ENCODE results near the gene IL34.
"Not testable (repeated sequence)": the region's sequence is repeated elsewhere in the genome, so short reads cannot be mapped to it uniquely, and the experiment has no call there.

IL34 gene

DNA sequence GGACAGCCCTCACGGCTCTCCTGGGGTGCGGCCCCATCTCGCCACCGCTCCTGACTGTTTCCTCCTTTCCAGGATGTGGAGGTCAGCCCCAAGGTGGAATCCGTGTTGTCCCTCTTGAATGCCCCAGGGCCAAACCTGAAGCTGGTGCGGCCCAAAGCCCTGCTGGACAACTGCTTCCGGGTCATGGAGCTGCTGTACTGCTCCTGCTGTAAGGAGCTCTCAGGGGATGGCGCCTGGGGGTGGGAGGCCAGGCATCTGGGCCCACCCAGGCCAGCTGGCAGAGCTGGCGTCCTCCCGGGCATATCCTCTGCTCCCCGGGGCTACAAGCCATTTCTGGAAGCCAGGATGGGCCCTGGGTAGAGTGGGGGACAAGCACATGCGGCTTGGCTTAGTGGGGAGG lies 13.2 kb downstream of the IL34 start:
- no peak for DNase-seq

DNA sequence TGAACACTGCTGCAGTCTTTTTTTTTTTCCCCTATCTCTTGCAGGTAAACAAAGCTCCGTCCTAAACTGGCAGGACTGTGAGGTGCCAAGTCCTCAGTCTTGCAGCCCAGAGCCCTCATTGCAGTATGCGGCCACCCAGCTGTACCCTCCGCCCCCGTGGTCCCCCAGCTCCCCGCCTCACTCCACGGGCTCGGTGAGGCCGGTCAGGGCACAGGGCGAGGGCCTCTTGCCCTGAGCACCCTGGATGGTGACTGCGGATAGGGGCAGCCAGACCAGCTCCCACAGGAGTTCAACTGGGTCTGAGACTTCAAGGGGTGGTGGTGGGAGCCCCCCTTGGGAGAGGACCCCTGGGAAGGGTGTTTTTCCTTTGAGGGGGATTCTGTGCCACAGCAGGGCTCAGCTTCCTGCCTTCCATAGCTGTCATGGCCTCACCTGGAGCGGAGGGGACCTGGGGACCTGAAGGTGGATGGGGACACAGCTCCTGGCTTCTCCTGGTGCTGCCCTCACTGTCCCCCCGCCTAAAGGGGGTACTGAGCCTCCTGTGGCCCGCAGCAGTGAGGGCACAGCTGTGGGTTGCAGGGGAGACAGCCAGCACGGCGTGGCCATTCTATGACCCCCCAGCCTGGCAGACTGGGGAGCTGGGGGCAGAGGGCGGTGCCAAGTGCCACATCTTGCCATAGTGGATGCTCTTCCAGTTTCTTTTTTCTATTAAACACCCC lies 13.8 kb downstream of the IL34 start:
- no peak for DNase-seq

- DNase-seq = no peak
These were observed 14.5 kb downstream of the IL34 start for GRCh38 chr16:70660672-70661350.

- no peak for DNase-seq
These were observed 15.2 kb downstream of the IL34 start for GRCh38 chr16:70661534-70661917.

DNA sequence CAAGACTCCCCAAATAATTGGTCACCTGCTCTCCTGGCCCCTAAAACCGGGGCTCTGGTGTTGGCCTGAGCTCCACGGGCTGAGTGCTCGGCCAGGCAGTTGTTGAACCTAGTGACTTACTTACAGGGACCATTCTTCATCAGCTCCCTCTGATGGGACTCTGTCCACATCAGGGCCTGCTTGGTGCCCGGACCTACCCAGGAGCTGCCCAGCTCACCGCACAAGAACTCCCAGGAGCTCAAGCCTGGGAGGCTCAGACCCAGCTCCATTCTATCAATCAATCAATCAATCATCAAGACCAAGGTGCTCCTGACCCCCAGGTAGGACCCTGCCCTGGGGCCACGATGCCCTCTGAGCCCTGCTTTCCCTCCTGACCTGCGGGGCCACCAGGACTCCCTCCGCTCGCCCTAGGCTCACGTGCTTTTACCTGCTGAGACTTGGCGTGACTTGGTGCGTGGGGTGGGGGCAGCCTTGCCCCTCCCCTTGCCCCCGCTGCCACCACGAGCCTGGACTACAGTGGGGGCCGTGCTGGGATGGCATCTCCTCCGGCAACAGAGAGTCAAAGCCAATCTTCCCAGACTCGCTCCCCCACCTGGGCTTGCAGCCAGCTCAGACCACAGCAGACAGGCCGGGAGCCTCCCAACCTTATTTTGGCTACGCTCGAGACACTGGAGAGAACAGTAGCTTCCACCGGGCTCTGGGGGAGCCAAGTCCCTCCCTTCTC lies 15.7 kb downstream of the IL34 start:
- DNase-seq = no peak

DNA sequence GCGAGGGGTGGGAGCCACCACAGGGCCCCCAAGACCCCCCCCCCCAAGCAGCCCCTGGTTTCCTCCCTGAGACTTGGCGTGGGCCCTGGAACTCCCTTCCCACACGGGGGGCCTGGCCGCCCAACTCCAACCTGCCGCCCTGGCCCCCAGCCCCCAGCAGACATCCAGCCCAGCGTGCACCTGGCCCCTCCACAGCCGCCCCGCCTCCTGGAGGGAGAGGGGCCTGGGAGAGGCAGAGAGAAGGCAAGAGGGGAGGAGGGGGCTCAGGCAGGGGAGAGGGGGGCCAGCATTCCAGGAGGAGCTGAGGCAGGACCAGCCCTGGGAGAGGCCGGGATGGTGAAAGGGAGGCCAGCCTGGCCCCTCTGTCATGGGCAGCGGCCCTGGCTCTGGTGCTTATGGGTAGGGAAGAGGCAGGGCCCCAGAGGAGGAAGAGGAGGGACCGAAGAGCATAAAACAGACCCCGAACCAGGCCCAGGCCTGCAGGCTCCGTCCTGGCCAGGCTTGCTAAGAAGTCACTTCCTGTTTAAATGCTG lies 16.7 kb downstream of the IL34 start:
- DNase-seq = no peak

DNA sequence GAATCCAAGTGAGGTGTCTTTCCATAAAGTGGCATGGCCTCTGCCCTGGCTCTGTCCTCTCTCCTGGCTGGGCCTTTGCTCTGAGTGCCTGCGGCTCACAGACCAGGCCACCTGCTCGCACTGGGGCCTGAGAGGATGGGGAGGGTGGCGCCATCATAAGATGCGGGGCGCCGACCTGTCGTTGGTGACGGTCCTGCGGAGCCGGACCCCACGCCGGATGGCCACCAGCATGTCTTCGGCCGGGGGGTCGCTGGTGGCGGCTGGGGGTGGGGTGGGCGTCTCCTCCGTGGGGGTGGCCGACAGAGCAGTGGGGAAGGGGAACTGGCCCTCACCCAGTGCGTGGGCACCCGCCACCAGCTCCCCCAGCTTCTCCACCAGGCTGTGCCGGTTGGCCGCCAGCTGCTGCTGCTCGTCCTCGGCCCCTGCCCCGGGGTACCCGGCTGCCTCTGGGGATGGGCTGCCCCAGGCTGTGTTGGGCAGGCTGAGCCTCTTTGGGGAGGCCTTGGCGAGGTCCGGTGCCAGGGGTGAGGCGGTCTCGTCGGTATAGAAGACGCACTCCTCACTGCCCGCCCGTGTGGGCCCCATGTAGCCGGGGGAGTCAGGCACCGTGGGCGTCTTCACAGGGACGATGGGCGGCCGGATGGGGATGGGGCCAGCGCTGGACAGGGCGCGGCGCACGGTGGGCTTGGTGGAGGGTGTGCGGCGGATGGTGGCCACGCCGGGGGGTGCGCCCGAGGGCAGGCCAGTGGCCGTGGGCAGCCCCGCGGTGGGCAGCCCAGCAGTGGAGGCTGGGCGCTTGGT lies 17.4 kb downstream of the IL34 start:
- DNase-seq = no peak

DNA sequence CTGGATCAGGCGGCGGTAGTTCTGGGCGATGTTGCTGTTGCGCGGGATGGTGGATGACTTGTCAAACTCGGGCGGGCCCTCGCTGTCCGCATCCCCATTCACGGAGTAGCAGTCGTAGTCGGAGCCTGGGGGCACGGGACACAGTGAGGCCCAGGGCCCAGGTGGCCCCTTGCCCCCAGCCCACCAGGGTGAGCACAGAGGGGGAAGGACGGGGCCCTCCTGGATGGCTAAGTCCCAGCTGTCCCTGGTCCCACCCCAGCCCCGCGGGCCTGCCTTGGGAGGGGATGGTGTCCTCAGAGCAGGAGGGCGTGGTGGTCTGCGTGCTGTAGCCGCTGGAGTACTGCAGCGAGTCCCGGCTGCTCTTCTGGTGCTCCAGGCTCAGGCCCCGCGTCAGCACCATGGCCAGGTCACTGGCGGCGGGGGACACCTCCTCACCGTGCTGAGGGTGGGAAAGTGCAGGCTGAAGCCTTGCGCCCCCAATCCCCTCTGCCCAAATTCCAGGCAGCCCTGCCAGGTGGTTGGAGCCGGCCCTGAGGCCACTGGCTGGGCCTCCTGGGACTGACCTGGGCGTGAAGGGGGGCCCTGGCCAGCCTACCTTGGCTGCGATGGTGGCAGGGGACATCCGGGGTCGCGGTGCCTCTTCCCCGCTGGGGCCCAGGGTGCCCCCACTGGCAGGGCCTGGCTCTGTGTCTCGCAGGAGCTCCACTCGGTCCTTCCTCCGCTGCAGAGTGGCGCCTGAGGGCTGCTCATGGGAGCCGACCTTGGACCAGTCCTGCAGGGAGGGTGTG lies 18.2 kb downstream of the IL34 start:
- DNase-seq = no peak

- DNase-seq = no peak
These were observed 18.8 kb downstream of the IL34 start for GRCh38 chr16:70665113-70665694.

GRCh38 chr16:70665806-70666735 lies 19.7 kb downstream of the IL34 start:
- no peak for DNase-seq

GRCh38 chr16:70670175-70670574 lies 23.8 kb downstream of the IL34 start:
- DNase-seq = no peak

DNA sequence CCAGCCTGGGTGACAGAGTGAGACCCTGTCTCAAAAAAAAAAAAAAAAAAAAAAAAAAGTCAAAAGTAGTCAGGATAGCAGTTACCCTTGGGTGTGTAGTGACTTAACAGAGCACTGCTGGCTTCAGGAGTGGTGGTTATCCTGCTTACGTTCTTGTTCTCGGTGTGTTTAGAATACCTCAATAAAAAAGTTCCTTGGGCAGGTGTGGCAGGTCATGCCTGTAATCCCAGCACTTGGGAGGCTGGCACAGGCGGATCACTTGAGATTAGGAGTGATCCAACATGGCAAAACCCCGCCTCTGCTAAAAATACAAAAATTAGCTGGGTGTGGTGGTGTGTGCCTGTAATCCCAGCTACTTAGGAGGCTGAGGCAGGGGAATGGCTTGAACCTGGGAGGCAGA lies 24.6 kb downstream of the IL34 start:
- not testable (repeated sequence) for DNase-seq

- DNase-seq = no peak
These were observed 28.1 kb downstream of the IL34 start for GRCh38 chr16:70674221-70675014.

DNA sequence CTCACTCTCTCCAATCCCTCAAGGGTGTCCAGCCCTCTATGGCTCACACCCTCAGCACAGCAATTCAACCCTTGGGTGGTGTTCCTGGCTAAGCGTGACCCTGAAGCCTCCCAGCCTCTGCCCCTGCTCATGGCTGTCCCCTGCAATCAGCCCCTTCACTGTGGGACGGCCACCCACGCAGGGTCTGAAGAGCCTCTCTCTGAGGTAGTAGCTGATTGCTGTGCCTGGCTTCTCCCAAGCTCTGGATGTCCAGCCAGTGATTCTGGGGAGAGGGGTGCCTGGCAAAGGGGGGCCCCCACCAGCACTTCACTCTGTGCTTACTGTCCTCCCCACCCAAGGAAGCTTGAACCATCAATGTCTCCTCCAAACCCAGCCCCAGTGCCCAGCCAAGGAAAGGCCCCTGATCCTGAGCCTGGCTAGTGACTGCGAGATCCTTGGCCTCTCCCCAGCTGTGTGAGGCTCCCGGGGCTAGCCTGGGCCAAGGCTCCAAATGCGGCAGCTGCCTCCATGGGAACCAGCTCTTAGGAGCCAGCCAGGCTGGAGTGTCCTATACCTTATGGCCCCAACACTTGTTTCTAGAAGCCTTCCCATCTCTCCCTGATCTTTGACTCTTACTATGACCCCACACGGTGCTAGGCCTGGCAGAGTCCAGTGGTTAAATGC lies 29.6 kb downstream of the IL34 start:
- DNase-seq = no peak

- no peak for DNase-seq
These were observed 30.5 kb downstream of the IL34 start for GRCh38 chr16:70676675-70677498.

DNA sequence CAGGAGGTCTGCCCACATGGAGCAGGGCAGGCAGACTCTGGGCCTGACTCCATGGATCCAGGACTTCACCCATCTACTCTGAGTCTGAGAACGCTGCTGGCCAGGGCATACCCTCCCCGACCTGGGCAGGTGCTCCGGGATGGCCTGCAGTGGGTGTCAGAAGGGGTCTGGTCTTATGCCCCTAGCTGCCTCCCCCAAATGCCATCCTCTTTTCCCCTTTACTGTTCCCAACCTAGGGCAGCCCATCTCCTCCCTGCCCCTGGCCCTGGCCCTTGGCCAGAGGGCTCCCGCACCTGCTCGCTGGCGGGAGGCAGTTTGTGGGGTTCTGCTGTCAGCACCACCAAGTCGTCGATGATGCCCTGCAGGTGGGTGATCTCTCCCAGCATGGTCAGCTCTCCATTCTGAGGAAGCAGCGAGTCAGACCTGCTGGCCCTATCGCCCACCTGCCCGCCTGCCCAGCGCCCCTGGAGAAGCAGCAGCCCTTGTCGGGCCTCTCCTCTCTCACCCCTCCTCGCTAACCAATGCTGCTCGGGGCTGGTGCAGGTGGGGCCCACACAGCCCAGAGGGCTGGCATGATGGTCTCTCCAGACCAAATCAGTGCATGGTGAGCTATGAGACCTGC lies 31.3 kb downstream of the IL34 start:
- DNase-seq = no peak

DNA sequence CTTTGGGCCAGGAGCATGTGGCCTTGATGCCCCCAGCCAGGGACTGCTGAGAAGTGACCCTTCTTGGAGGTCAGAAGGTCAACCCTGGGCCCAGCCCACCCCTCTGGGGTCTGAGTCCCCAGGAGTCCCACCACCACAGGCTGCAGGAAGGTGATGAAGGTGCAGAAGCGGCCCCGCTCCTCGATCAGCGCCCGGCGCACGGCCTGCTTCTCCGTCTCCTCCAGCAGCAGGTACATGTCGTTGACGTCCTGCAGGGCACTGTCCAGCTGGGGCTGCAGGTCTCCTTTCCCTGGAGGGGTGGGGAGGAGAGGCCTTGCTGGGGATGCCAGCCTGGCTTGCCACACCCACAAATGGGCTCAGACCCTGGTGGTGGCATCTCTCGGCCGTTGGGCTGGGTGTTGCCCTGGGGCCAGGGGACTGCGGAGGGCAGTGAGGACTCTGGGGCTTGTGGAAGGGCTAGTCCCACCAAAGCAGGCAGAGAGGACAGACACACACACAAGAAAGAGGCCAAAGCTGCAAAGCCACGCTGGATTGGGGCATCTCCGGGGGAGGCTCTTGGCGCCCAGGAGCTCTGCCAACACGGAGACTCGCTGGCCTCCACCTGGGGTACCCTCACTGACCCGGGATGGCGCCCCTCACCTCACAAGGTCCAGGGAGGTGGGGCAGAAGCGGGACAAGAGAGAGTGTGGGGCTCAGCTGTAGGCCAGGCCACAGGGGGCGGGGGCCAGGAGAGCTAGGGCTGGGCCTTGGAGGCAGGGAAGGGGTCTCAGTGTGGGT lies 31.9 kb downstream of the IL34 start:
- DNase-seq = no peak
